CD4-positive, alpha-beta T cell (primary cell): ENCODE measurements around the gene AXIN2. TPM values are rescaled to one million over a fixed set of nuclear protein-coding genes. Genes with fewer than 3 reads are reported as not detected.
A peak's percentile ranks its signal among the peaks of the same experiment; 100 is the strongest.

Experiments used
- ATAC-seq: fragments of 200-7000 bp; cut with Tn5 transposase; one replicate; pipeline ENCODE4 v1.10.0; 2022; ENCODE audit warnings: mild to moderate bottlenecking; ENCODE audit not compliant: poor library complexity
- CTCF ChIA-PET: fragments of 350-600 bp; sonication (Branson Sonifier 250); formaldehyde crosslinking; loops from one replicate; lab custom pipeline; 2021; ENCODE audit warnings: antibody characterized with exemption, inconsistent platforms; lab: Charles Lee
- POLR2A ChIA-PET: fragments of 350-600 bp; sonication (Branson Sonifier 250); formaldehyde crosslinking; loops from one replicate; lab custom pipeline; 2021; ENCODE audit warnings: antibody characterized with exemption, inconsistent platforms; lab: Charles Lee
- DNase-seq, 14 experiments: peaks; one replicate each; pipeline ENCODE4 v3.0.0-alpha.2; 2013 to 2020; ENCODE audit warnings: mixed read lengths in 2 of 14
- H3K27ac ChIP-seq, 2 donors: one replicate each; pipeline versions ENCODE4 v1.5.1 to v1.7.0; 2013; ENCODE audit warnings: low read length in 2 of 2, low read depth in 1 of 2, mild to moderate bottlenecking in 1 of 2
- H3K27me3 ChIP-seq, 2 experiments: 1 replicate in 1 of 2; 2 replicates in 1 of 2; pipeline versions ENCODE4 v1.6.1 to v1.7.0; 2013; ENCODE audit warnings: low read length in 2 of 2, control low read depth in 1 of 2, mild to moderate bottlenecking in 1 of 2, moderate library complexity in 1 of 2; ENCODE audit not compliant: insufficient read depth in 2 of 2, control insufficient read depth in 1 of 2
- H3K36me3 ChIP-seq: one replicate; pipeline ENCODE4 v1.6.1; 2013; ENCODE audit warnings: low read length, control low read depth; ENCODE audit not compliant: insufficient read depth
- H3K4me1 ChIP-seq: one replicate; pipeline ENCODE4 v1.6.1; 2013; ENCODE audit warnings: low read length, control low read depth; ENCODE audit not compliant: insufficient read depth
- H3K4me3 ChIP-seq: one replicate; pipeline ENCODE4 v1.5.1; 2013; ENCODE audit warnings: mild to moderate bottlenecking, low read length, moderate library complexity
- H3K9me3 ChIP-seq, 2 experiments: 1 replicate in 1 of 2; 2 replicates in 1 of 2; pipeline versions ENCODE4 v1.6.1 to v1.7.0; 2013; ENCODE audit warnings: low read length in 2 of 2, mild to moderate bottlenecking in 2 of 2, control low read depth in 1 of 2, moderate library complexity in 1 of 2; ENCODE audit not compliant: control insufficient read depth in 1 of 2, insufficient read depth in 1 of 2
- H3K27ac Mint-ChIP-seq: one replicate; pipeline ENCODE4 v1.8.0; 2020; ENCODE audit warnings: mixed read lengths
- H3K27me3 Mint-ChIP-seq: one replicate; pipeline ENCODE4 v1.8.0; 2021; ENCODE audit warnings: mixed read lengths
- H3K36me3 Mint-ChIP-seq: one replicate; pipeline ENCODE4 v1.8.0; 2021; ENCODE audit warnings: low read depth, mixed read lengths
- H3K4me1 Mint-ChIP-seq: one replicate; pipeline ENCODE4 v1.8.0; 2021; ENCODE audit warnings: low read depth, mixed read lengths
- H3K4me3 Mint-ChIP-seq: one replicate; pipeline ENCODE4 v1.8.0; 2020; ENCODE audit warnings: mild to moderate bottlenecking, mixed read lengths
- H3K9me3 Mint-ChIP-seq: one replicate; pipeline ENCODE4 v1.8.0; 2020; ENCODE audit warnings: mixed read lengths
- intact Hi-C, 2 experiments: fragments of 100-400 bp; cut with DNase I in 1 of 2; cut with micrococcal nuclease in 1 of 2; formaldehyde crosslinking; loops; one replicate each; pipeline versions ENCODE4 v1.15.1 to v1.9.0; 2023 to 2025; cut with DNase I, micrococcal nuclease
- polyA plus RNA-seq, 2 donors: library from polyadenylated mRNA; unstranded; fragments of 120-200 nt; gene quantifications; one replicate each; pipeline ENCODE4 v1.2.1, GENCODE V29; 2013
- total RNA-seq, 174 experiments: library from RNA in 2 of 174; stranded (reverse) in 2 of 174; gene quantifications; one replicate each; pipeline ENCODE4 v1.2.3 and lab custom pipeline; 2021 to 2026
- TF ChIP-seq, protein P1 (sequence below): fragments of 200-600 bp; IDR thresholded peaks from one replicate; pipeline ENCODE4 v1.8.0; 2022; ENCODE audit warnings: antibody characterized with exemption, mild to moderate bottlenecking

AXIN2 gene, protein sequence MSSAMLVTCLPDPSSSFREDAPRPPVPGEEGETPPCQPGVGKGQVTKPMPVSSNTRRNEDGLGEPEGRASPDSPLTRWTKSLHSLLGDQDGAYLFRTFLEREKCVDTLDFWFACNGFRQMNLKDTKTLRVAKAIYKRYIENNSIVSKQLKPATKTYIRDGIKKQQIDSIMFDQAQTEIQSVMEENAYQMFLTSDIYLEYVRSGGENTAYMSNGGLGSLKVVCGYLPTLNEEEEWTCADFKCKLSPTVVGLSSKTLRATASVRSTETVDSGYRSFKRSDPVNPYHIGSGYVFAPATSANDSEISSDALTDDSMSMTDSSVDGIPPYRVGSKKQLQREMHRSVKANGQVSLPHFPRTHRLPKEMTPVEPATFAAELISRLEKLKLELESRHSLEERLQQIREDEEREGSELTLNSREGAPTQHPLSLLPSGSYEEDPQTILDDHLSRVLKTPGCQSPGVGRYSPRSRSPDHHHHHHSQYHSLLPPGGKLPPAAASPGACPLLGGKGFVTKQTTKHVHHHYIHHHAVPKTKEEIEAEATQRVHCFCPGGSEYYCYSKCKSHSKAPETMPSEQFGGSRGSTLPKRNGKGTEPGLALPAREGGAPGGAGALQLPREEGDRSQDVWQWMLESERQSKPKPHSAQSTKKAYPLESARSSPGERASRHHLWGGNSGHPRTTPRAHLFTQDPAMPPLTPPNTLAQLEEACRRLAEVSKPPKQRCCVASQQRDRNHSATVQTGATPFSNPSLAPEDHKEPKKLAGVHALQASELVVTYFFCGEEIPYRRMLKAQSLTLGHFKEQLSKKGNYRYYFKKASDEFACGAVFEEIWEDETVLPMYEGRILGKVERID
- total RNA-seq (10 to 100 TPM; 47.9 to 49.8 TPM), total RNA-seq (lab: John Stamatoyannopoulos, UW) (4.6 to 52.1 (median 19.7) reads per million in 172 experiments)
- 14.3 TPM for polyA plus RNA-seq (2013, experiment 1 of 2)
- polyA plus RNA-seq (2013, experiment 2 of 2): 19.1 TPM

DNA sequence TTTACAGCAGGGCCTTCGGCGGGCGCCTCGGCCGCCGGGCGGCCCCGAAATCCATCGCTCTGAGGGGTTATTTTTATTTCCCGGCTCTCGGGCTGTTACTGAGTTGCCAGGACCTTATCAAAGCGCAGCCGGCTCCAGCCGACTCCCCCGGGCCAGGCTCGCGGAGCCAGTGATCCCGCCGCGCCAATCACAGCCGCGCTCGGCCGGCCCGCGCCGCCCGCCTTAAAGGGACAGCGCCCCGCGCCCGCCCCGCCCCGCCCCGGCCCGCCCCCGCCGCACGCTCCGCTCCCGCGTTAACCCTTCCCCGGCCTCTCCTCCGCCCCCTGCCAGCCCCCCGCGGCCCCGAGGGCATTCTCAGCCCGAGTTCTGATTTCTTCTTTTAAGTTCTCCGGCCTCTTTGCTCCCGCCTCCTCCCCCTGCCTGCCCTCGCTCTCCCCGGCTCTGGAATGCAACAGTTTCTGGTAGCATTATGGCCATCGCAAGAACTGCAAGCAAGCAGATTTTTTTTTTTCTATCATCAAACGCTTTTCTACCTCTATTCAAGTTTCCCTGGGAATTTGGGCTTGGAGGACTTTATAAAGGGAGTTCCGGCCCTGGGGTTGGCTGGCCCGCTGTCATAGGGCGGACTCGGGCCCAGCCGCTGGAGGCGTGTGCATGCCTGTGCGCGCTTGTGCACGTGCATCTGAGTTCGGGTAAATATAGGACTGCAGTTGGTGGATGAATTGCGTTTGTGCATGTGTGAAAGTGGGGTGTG, at the start of gene AXIN2:
Gene AXIN2, minus strand, starts transcription at position 197 of the 754 bp plus-strand sequence. CDS start 3,028 bp downstream, outside the sequence.
- POLR2A ChIA-PET: no interaction called here
- Histone ChIP-seq H3K9me3 (no peaks in the 10 kb centered on the region), H3K4me3 (peak within 1 kb of the TSS; percentile 66), H3K4me1 (peaks cover 21% of the 10 kb centered on the region), H3K36me3 (no peaks in the 10 kb centered on the region), H3K27ac (peak within 1 kb of the TSS; percentile 78 to 80), H3K27me3 (no peaks in the 10 kb centered on the region)
- TF ChIP-seq, protein P1, sequence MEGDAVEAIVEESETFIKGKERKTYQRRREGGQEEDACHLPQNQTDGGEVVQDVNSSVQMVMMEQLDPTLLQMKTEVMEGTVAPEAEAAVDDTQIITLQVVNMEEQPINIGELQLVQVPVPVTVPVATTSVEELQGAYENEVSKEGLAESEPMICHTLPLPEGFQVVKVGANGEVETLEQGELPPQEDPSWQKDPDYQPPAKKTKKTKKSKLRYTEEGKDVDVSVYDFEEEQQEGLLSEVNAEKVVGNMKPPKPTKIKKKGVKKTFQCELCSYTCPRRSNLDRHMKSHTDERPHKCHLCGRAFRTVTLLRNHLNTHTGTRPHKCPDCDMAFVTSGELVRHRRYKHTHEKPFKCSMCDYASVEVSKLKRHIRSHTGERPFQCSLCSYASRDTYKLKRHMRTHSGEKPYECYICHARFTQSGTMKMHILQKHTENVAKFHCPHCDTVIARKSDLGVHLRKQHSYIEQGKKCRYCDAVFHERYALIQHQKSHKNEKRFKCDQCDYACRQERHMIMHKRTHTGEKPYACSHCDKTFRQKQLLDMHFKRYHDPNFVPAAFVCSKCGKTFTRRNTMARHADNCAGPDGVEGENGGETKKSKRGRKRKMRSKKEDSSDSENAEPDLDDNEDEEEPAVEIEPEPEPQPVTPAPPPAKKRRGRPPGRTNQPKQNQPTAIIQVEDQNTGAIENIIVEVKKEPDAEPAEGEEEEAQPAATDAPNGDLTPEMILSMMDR: no peak
- Mint-ChIP-seq H3K4me1 (peaks cover 42% of the 10 kb centered on the region), H3K27ac (peak within 1 kb of the TSS; percentile 92), H3K27me3 (no peaks in the 10 kb centered on the region), H3K4me3 (peak within 1 kb of the TSS; percentile 94), H3K36me3 (peaks cover 11% of the 10 kb centered on the region), H3K9me3 (no peaks in the 10 kb centered on the region)
- ATAC-seq: peak; percentile 75
- CTCF ChIA-PET: no interaction called here
- DNase-seq: peak; percentile 77 to 93 (median 87)
- intact Hi-C loops: loop anchor here (5.0 to 10.0 kb wide), 5 partner anchors 176 to 1299 kb away; partner anchors contain the start of genes GNA13 (in 1 of the 2) and TEX2 (in 1 of the 2)

DNA sequence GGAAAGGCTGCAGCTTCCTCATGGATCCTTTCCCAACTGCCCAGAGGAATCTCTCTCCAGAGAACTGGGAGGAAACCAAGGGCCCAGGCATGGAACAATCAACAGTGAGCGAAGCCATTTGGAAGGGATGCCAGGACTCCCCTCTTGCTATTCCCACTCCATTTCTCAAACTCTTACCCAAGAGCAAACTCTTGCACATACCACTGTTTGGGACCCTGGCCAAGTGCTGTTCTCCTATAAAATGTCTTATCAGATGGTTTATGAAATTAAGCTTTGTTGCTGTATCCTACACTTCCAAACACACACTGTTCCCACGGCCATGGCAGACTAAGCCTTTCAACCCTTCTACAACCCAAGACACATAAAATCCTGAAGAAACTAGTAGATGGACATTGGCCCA, 48.3 kb upstream of the AXIN2 start:
- H3K36me3 ChIP-seq: no peaks in the 10 kb centered on the region
- DNase-seq (no peak), ATAC-seq (no peak)
- Mint-ChIP-seq H3K4me3 (no peak overlapping the region), H3K27me3 (no peaks in the 10 kb centered on the region), H3K36me3 (no peaks in the 10 kb centered on the region), H3K4me1 (no peaks in the 10 kb centered on the region), H3K27ac (no peak overlapping the region), H3K9me3 (no peaks in the 10 kb centered on the region)
- TF ChIP-seq, protein P1: no peak
- H3K4me1 ChIP-seq: no peaks in the 10 kb centered on the region
- no peaks in the 10 kb centered on the region for H3K27me3 ChIP-seq
- H3K27ac ChIP-seq: no peak overlapping the region
- ChIA-PET POLR2A (no interaction called here), CTCF (no interaction called here)
- H3K4me3 ChIP-seq: no peak overlapping the region
- H3K9me3 ChIP-seq: no peaks in the 10 kb centered on the region
- intact Hi-C loops: no loop called here

DNA sequence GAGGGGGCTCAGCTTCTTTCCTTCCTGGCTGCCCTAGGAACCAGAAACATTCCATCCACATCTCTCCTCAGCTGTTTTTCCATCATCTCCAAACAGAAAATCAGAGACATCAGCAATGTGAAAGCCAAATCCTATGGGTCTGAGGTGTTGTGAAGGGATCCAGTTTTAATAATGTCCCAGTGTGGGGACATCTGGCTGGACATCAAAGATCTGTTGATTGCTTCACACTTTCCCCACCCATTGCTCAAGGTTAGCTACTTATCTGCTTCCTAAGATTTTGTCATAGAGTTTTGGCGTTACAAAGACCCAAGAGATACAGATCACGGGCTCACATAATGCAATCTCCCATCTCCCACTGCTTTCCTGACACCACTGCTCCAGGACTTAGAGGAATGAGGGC, 47.8 kb upstream of the AXIN2 start:
- ATAC-seq: no peak
- Histone ChIP-seq H3K27ac (no peak overlapping the region), H3K4me1 (no peaks in the 10 kb centered on the region), H3K27me3 (no peaks in the 10 kb centered on the region), H3K4me3 (no peak overlapping the region), H3K9me3 (no peaks in the 10 kb centered on the region), H3K36me3 (no peaks in the 10 kb centered on the region)
- Mint-ChIP-seq H3K36me3 (no peaks in the 10 kb centered on the region), H3K4me1 (no peaks in the 10 kb centered on the region), H3K27me3 (no peaks in the 10 kb centered on the region), H3K9me3 (no peaks in the 10 kb centered on the region), H3K27ac (no peak overlapping the region), H3K4me3 (no peak overlapping the region)
- intact Hi-C loops: no loop called here
- POLR2A ChIA-PET: no interaction called here
- CTCF ChIA-PET: no interaction called here
- TF ChIP-seq, protein P1: no peak
- no peak for DNase-seq
